Head of caudate nucleus (tissue), 42 donors: ENCODE results near the gene DMGDH.
A peak's percentile ranks its signal among the peaks of the same experiment; 100 is the strongest.

ENCODE experiments used
- DNase-seq, 42 donors: peaks; one replicate each; pipeline versions ENCODE4 v3.0.0 to v3.0.0-alpha.2; 2020 to 2021; ENCODE audit warnings: mixed read lengths in 7 of 42
- intact Hi-C: fragments of 100-400 bp; cut with DNase I; formaldehyde crosslinking; loops from one replicate; pipeline ENCODE4 v1.15.0; 2022

The DMGDH gene

DNA sequence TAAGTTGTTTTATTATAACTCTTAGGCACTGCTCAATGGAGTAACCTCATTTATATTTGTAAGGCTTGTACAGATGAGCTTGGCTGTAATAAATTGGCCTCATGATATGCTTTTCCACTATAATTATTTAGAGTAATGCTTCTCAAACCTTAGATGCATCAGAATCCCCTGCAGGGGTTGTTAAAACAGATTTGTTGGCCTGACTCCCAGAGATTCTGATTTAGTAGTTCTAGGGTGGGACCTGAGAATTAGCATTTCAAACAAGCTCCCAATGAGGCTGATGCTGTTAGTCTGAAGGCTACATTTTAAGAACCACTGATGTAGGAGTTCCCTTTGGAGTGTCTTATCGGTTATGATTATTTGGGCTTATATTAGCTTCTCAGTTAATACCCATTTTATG is 46.1 kb downstream of the DMGDH start:
- intact Hi-C loops = loop anchor here (10.0 kb wide), 1 partner anchor 431 kb away; no protein-coding TSS in a partner anchor

DNA sequence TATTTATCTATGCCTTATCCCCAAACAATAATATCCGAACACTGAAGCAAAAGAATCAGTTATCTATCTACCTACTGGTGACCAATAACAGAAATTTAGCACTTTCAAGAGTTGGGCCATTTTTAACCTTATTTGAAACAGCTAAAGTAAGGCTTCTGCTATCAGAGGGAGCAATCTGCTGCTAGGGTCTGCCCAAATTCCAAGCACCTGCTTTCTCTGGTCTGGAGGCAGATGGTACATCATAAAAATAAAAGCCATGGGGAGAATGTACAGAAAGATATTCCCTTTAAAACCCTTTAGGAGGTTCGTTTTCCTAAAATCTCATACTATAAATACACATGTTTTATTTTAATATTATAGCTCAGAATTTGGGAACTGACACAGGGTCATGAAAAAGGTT is 46.7 kb downstream of the DMGDH start:
- no peak for DNase-seq
- intact Hi-C loops = loop anchor here (10.0 kb wide), 1 partner anchor 432 kb away; no protein-coding TSS in a partner anchor

More for the DNA sequence above, 46.1 kb downstream of the DMGDH start:
- DNase-seq = no peak

DNA sequence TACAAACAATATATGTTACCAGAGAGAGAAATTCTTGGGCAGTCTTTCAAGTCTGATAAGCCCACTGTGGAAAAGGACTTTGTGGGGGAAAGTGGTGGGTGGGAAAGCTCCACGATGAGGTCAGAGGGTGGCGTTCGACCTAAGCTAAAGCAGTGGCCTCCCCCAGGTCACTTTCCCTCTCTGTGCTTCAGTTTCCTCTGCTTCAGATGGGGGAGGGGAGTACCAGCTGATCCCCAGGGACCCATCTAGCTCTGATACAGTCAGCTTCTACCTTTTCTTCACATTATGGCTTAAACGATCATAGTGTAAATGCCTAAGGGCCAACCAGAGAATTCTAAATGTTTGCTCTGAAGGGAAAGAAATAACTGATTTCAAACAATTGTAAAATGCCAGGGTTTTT is 47.7 kb downstream of the DMGDH start:
- intact Hi-C loops = loop anchor here (2.0 to 10.0 kb wide), 2 partner anchors 113 to 433 kb away; no protein-coding TSS in a partner anchor
- DNase-seq = no peak

DNA sequence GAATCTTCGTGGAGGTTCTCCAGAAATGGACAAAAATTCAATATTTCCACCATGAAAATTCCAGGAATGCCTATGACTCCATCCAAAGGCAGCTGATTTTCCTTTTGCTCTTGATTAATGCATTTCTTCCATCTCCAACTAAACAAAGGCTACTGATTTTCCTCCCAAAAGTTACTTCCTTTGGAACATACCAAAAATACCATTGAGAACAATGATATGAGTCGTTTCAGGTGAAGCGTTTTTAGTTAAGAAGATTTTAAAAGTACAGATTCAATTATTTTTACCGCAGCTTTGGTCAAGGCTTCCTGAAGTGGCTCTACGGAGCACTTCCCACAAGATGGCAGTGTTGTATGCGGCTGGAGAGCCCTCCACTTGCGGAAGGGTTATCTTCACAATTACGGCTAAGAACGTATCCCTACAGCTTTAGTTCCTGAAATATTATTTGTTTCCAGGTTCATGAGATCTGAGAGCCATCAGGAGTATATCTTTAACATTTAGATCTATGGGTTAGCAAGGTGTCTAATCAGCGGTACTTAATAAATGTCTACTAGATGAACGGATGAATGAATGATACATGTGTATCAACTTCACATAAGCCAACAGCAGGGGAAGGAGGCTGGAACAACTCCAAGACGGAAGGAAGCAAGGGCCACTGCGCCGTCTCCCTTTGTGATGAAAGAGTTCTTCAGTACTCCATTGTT is 48.5 kb downstream of the DMGDH start:
- peak; percentile 26 to 86 (median 68) for DNase-seq
- intact Hi-C loops = loop anchor here (2.0 to 10.0 kb wide), 2 partner anchors 114 to 434 kb away; no protein-coding TSS in a partner anchor

DNA sequence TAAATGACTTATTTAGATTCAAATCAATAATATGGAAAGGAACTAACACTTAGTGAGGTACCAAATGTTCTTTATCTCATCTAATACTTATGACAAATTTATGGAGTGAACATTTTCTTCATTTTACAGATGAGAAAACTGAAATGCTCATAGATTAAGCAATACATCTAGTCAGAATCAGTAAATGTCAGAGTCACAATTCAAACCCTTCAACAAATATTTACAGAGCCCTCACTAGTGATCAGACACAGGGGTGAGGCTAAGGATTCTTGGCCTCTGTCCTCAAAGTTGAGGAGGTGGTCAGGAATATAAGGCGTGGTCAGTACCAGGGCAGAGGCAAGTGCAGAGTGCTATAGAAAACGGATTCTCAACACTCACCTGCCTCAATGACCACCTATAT is 54.8 kb downstream of the DMGDH start:
- intact Hi-C loops = no loop called here
- DNase-seq = no peak

DNA sequence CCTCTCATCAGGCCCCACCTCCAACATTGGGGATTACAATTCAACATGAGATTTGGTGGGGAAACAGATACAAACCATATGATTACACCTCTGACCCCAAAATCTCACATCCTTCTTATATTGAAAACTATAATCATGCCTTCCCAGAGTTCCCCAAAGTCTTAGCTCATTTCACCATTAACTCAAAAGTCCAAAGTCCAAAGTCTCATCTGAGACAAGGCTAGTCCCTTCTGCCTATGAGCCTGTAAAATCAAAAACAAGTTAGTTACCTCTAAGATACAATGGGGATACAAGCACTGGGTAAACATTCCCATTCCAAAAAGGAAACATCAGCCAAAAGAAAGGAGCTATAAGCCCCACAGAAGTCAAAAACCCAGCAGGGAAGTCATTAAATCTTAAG is 57.6 kb downstream of the DMGDH start:
- DNase-seq = no peak
- intact Hi-C loops = no loop called here

DNA sequence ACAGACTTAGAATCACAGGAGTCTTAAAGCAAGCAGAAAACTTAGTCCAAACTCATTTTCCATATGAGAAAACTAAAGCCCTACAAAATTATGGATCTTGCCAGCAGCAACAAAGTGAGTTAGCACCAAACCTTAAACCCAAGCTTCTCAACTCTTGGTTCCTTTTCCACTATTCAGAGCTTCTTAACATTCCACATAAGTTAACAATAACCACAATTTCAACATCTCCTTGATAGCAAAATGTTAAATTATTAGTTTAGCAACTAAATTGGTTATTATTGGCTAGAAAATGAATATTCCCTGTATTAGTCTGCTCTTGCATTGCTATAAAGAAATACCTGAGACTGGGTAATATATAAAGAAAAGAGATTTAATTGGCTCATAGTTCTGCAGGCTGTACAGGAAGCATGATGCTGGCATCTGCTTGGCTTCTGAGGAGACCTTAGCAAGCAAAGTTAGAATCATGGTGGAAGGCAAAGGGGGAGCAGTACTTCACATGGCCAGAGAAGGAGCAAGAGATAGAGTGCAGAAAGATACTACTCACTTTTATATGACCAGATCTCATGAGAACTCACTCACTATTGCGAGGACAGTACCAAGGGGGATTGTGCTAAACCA is 58.1 kb downstream of the DMGDH start:
- intact Hi-C loops = no loop called here

DNA sequence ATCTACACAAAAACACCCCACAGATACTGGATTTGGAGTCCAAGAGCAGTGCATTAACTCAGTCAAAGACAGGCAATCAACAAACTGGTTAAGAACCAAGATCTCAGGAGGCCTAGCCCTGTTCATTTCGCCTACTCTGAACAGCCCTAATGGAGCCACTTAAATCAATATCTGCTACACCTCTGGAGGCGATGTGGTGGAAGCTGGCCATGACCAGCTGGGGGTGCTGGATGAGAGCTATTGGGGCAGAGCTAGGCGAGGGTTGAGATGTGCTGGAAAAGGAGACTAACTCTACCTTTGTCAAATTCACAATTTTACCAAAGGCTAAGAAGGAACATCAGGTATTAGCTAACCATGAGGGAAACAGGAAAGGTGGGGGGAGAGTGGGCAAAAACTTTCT is 61.1 kb downstream of the DMGDH start:
- intact Hi-C loops = no loop called here
- no peak for DNase-seq

More for the DNA sequence above, 58.1 kb downstream of the DMGDH start:
- DNase-seq = no peak

DNA sequence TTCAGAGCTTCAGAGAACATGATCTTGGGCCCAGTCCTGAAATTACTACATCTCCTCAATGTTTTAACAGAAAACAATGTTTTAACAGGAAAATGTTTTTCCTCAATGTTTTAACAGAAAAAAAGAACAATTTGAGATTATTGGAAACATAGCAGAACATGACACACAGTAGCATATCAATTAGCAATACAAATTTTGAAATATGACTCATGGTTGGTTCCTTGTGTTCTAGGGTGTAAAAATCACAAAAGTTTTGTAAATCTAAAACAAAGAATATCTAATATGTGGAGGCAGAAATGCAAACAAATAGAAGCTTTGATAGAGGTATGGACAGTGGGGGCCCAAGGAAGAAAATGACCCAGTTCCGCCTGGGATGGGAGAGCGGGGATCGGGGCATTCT is 61.6 kb downstream of the DMGDH start:
- no peak for DNase-seq
- intact Hi-C loops = no loop called here

DNA sequence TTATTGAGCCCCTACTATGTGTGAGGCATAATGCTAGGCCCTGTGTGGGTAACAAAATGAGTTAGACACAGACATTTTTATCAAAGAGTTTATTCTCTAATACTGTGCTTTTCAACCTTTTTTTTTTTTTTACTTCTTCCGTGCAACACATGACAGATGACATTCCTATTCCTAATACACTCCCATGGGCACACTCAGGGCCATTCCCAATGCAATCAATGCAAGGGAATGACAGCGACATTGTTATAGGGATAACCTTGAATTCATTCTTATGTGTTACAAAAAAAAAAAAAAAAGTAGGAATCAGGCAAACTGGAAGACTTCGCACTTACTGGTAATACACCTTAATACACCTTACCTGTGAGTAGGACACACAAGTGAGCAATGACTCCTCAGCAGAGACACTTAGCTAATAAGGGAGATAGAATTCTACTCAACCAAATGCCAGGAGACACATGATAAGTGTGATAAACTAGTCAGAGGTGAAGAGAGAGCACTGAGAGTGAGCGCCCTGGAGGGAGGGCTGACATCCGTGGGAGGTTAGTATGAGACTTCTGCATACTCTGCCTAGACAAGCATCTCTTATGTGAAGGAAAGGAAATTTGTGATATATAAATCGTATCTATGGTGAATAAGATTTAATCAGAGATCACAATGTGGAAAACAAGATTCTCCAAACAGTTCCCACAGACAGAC is 63.4 kb downstream of the DMGDH start:
- no peak for DNase-seq
- intact Hi-C loops = no loop called here

DNA sequence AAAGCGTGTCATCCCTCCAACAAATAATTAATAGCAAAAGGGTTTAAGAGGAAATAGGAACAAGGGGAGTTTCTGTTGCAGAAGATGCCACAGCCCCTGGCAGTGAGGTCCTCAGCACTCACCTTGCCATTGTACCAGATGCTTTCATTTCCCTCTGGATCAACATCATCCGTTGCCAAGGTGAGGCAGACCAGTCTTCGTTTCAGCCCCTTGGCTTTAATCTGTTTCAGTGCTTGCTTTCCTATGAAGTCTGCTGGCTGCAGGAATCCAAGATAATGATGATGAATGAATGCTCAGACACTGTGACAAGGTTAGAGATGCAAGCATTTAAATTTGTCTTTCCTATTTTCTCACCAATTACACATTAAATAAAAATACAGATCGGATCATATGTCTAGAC is 64.3 kb downstream of the DMGDH start:
- no peak for DNase-seq
- intact Hi-C loops = no loop called here

DNA sequence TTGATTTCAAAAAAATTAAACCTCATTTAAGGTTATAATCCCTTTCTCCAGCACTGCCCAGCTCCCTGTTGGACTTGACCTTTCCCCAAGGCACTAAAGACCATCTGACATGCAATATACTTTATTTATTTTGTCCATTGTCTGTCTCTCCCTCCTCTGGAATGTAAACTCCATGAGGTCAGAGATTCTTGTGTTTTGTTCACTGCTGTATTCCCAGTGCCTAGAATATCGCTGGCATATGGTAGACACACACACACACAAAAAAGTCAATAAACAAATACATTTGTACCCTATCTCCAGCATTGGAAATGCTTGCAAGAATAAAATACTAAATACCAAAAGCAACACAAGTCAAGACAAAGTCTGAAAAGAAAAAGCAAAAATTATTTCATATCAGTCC is 67.1 kb downstream of the DMGDH start:
- no peak for DNase-seq
- intact Hi-C loops = no loop called here

DNA sequence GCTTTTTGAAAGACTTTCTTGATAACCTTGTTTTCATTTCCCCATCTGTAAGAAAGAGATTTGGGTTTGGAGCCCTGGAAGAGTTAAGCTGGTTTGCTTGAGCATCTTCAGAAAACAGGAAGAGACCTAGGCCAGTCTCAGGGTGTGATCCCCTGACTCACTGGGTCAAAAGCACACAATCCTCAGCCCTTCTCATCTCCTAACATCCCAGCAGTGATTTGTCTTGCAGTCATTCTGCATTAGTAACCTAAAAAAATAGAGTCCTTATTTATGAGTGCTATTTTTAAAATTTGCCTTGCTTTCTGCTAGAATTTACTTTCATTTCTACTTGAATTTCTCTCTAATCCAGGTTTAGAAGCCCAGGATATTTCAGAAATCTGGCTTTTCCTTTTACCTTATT is 68.0 kb downstream of the DMGDH start:
- DNase-seq = no peak
- intact Hi-C loops = no loop called here

DNA sequence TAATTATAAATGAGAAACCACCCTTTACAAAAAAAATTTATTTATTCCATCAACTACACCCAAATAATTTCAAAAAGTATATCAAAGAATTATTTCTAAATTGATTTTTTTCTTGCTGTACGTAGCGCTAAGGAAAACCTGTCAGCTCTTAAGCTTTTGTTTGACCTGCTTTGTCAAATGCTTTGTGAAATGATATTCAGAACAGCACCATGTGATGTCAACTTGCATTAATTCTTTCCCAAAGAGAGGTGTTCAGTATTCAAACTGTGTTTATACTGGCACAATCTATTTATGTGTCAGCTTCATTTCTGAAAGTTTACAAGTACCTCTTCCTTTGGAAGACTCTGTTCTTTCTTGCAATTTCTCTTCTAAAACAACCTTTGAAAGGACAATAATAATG is 72.4 kb downstream of the DMGDH start:
- intact Hi-C loops = no loop called here
- no peak for DNase-seq

DNA sequence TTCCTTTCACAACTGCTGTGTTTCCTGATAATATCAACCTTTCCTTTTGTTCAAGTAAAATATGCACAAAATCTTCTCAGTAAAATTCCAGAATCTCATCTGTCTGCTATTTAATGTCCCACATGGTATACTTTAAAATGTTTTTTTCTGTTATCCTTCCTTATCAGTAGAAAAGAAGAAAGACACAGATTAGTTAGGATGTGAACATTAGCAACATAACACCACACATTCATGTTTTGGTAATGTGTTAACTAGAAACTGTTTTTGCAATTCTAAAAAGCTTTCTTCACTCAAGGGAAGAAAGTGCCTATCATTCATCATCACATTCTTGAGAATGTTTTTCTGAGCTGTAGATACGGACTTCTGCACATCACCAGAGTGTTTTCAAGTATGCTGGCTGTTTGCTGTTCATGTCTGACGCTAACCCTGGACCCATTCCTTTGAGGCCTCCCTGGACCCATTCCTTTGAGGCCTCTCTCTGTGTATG is 73.9 kb downstream of the DMGDH start:
- DNase-seq = no peak
- intact Hi-C loops = no loop called here

DNA sequence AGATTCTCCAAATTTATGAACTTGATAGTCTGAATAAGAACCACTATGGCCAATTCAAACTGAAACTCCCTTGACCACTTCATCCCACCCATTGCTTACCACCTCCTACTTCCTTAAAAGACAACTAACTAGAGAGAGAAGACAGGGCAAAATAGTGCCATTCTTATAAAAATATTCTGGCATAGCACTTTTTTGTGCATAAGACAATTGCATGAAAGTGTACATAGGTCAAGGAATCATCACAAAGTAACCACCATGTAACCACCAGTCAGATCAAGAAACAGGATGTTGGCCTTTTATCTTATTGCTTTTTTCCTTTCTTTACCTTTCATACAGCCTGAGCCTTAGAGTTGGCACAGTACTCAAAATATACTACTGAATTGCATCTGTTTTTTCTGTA is 76.3 kb downstream of the DMGDH start:
- intact Hi-C loops = no loop called here
- DNase-seq = no peak

DNA sequence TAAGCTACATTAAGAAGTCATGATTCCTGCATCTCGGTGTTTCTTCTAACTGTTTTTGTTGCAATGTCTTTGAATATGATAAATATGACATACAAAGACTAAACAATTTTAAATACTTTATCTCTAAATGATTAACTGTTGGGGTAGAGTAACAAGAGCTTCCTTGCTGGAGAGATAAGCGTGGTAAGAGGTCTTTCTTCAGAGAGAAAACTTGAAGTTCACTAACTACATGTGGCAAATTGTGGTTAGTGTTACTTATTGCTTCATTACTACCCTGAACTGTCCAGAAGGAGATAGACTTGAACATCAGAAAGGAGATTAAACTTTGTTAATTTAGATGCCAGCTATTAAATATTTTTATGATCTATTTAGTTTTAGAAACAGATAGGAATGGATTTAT is 77.3 kb downstream of the DMGDH start:
- no peak for DNase-seq
- intact Hi-C loops = no loop called here

DNA sequence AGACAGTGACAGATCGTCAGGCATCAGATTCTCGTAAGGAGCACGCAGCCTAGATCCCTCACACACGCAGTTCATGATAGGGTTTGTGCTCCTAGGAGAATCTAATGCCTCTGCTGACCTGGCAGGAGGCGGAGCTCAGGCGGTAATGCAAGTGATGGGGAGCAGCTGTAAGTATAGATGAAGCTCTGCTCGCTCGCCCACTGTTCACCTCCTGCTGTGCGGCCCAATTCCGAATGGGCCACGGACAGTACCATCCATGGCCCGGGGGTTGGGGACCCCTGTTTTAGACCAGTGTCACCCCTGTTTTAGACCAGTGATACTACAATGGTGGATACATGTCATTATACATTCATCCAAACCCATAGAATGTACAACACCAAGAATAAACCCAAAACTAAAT is 80.4 kb downstream of the DMGDH start:
- intact Hi-C loops = loop anchor here (10.0 kb wide), 1 partner anchor 344 kb away; the partner anchor contains the start of gene LHFPL2
- DNase-seq = no peak

DNA sequence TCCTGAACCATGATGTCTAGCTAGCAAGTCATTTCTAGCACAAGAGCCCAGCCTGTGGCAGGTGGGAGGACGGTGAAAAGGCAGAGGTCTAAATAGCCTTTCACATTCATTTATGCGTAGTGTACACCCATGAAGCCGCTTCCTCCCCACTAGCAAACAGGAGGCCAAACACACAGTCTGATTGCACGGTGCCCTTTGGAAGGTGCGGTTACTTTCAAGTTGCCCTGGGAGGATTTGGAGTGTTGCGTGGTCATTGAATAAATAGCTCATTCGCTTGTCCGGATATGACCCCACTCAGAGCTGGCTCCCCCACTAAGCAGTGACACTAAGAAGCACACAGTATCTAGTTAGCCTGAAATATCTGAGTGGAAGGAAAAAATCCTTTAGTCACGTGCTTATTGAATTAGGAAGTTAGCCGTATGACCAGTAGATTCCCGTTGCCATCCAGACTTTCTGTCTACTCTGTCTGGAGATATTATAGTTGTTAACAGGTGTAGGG is 83.7 kb downstream of the DMGDH start:
- DNase-seq = peak in 35 of 42 donors; percentile 7 to 64 (median 30)

More for the DNA sequence above, 83.7 kb downstream of the DMGDH start:
- intact Hi-C loops = loop anchor here (10.0 kb wide), 1 partner anchor 341 kb away; the partner anchor contains the start of gene LHFPL2
